HuH-7.5 (cell line): ENCODE measurements around the gene GRM4.

Experiments
- DNase-seq: peaks from one replicate; pipeline ENCODE4 v3.0.0; 2011; ENCODE audit warnings: low spot score

Gene GRM4

GRCh38 chr6:33993653-33994471, 152.0 kb downstream of the GRM4 start:
- no peak for DNase-seq

DNA sequence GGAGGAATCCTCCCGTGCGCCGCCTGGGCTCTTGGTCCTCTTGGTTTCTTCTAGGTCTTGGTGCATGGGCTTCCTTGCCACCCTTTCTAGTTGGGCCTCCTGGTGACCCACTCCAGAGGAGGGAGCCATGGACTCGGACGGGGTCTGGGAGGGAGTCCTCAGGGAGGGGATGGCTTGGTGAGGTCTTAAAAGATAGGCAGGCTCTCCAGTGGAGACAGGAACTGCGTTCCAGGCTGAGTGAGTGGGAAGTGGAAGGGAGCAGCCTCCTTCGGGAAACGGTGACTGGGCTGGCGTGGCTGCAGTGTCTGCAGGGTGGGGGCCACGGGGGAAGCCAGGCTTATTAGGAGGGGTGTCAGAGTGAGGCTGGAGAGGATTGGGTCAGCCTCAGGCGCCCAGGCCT, 152.8 kb downstream of the GRM4 start:
- no peak for DNase-seq

DNA sequence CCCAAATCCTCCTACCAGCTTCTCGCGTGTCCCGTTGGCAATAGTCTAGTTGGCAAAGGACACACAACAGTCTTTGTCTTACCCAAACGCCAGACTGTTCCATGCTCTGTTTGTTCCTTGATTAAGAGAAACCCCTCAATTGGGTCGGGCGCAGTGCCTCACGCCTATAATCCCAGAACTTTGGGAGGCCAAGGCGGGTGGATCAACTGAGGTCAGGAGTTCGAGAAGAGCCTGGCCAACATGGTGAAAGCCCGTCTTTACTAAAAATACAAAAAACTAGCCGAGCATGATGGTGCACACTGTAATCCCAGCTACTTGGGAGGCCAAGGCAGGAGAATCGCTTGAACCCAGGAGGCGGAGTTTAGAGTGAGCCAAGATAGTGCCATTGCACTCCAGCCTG, 153.7 kb downstream of the GRM4 start:
- DNase-seq: no peak

DNA sequence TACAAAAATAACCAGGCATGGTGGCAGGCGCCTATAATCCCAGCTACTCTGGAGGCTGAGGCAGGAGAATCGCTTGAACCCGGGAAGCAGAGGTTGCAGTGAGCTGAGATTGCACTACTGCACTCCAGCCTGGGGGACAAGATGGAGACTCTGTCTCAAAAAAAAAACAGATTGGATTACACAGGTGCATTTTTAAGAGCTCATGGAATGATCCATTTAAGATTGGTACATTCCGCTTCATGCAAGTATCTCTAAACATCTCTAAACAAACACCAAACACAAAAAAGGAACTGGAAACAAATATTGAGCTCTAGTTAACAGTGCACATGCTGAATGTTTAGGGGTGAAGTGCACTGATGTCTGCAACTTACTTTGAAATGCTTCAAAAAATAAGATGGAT, 154.3 kb downstream of the GRM4 start:
- DNase-seq: no peak

GRCh38 chr6:33990061-33990541, 155.8 kb downstream of the GRM4 start:
- DNase-seq: no peak

GRCh38 chr6:33989016-33989854, 156.7 kb downstream of the GRM4 start:
- no peak for DNase-seq

DNA sequence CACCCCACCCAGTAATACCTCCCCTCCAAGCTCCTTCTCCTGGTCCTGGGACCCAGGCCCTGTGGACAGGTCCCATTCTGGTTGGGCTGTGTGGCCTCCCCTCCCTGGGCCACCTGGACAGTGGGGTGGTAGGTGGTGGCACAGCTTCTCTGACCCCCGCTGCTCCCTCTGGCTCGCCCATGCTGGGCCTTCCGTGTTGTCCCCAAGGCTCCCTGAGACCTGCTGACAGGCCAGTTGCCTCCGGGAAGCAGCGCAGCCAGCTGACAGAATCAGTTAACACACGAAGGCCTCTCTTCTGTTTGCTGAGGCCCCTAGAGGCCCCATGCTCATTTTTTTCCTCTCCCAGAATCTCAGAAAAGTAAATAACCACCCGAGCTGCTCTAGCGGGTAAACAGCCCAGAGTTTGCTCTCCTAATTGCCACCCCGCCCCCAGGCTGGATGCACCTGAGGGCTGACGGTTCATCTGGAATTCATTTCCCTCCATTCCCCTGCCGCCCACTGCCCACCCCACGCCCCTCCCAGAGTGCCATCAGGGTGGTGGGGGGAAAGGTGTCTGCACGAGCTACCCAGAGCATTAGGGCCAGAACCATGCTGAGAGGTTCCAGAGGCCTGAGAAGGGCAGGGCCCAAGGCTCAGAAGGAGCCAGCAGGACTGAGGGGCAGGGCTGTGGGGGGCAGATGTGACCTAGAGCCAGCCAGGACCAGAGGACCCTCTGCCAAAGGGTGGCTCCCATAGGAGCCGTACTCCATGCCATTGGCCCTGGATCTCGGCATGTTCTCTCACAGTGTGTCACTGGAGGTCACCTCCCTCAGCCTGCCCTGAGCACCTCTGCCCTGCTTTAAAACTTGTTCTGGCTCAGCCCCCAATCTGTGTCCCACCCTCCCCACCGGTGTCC, 157.5 kb downstream of the GRM4 start:
- peak; percentile 77 for DNase-seq

GRCh38 chr6:33987531-33988021, 158.3 kb downstream of the GRM4 start:
- DNase-seq: peak; percentile 40

GRCh38 chr6:33985947-33986346, 159.9 kb downstream of the GRM4 start:
- DNase-seq: no peak

GRCh38 chr6:33985313-33985751, 160.6 kb downstream of the GRM4 start:
- no peak for DNase-seq

DNA sequence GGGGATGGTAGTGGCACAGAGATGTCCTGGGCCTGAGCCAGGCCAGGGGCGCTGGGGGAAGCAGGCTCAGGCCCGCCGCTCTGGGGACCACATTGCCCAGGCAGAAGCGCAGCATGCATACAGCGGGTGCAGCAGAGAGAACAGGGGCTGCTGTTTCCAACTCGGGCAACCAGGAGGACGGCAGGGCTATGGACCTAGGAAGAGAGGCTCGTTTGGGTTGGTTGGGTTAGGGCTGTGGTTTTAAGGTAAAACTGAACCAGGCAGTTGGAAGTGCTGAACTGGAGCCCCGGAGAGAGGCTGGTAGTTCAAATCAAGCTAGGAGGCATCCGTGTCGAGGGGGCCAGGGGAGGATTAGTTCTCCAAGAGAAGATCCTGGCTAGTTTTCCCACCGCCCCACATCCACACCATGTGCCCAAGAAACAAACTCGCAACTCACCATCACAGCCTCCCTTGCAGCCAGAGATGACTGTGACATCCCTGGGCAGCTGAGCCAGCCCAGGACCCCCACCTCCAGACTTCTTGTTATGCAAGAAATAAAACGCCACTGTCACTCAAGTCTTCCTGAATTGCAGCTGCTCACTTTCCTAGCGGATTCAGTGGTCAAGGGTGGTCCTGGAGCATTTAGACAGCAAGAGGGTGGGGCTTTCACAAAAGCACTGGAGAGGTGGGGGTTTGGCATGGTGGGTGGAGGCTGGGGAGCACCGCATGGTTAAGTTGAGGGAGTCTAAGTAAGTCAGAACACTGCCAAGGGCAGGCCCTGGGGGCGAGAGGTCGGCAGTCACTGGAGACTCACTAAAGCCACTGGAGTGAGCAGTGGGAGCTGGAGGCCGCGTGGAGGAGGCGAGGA, 161.2 kb downstream of the GRM4 start:
- DNase-seq: no peak

GRCh38 chr6:33983721-33984465, 162.0 kb downstream of the GRM4 start:
- no peak for DNase-seq

DNA sequence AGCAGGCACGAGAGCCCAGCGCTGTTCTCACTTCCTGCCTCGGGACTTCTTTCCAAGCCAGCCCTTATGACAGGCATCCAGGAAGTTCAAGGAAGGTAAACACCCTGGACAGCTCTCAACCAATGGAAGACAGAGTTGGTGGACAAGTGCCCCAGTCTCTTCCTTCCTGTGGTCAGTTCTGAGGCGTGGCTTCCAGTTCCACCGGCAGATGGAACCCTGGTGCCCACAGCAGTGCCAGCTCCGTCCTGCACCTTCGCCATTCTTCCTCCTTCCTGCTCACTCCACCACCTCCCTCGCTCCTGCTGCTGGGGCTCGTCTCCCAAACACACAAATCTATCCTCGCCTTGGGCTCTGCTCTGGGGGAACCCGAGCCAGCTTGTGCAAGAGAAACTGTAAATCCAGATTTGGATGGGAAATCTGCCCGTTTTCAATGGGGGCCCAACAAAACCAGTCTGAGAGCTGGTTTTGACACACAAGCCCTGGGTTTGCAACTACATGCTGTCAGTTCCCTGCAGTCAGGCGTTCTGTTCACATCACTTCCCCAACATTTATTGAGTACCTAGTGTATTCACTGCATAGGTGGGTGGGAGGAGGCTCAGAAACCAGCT, 162.7 kb downstream of the GRM4 start:
- peak; percentile 49 for DNase-seq

DNA sequence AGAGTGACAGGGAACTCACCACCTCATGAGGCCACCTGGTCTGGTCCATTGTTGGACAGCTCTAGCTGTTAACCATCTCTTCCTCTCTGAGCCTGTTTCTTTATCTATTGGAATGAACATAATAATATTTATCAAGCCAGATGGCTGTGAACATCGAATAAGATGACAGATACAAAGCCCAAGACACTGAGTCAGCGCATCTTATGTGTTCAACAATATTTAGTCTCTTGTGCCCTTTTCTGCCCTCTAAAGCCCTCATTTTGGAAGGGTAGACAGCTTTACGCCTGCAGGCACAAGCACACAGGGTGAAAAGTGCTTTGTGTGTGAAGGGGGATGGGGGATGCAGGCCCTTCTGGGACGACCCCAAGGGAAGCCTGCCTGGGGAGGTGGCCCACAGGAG, 164.0 kb downstream of the GRM4 start:
- DNase-seq: no peak

GRCh38 chr6:33981421-33981820, 164.5 kb downstream of the GRM4 start:
- no peak for DNase-seq

- DNase-seq: no peak
Measured at GRCh38 chr6:33980176-33981175, 165.4 kb downstream of the GRM4 start.

GRCh38 chr6:33979750-33980149, 166.1 kb downstream of the GRM4 start:
- DNase-seq: no peak

DNA sequence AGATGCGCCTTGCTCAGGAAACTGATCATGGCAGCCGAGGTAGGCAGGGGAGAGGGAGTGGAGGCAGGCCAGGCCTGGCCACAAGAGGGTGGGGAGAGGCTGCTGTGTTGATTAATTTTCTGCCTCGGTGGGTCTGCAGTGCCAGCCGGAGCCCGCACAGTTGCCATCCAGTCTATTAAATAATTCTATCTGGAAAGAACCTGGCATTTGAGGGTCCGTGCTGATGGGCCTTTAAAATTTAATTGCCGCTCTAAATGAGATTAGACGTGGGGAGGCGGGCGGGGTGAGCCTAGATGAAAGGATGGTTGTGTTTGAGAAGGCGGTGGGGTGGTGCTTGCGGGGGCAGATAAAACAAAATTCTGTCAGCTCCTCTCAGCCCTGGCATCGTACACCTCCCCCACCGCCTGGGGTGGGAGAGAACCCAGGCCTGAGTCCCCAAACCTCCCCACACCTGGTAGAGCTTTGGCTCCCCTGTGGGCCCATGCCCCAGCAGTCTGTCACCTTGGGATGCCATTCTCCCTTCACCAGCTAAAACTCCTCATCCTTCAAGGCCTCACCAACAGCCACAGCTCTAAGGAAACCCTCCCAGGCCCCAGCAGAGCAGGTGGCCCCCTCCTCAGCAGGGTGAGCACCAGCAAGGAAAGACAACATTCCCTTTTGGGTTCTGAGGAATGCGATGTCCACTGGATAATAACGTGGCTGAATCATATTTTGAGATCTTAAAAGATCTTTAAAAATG, 167.3 kb downstream of the GRM4 start:
- no peak for DNase-seq
